HL-60 (cell line): ENCODE measurements around the gene SELENOT.

Experiments
- DNase-seq, 2 experiments: peaks; one replicate each; pipeline ENCODE4 v3.0.0-alpha.2; 2010 to 2020; ENCODE audit warnings: low read depth in 1 of 2, low spot score in 1 of 2
- H3K27ac ChIP-seq: fragments of 250-450 bp; sonication (Bioruptor Pico); replicated peaks from 2 replicates; pipeline ENCODE4 v1.5.1; 2020; ENCODE audit warnings: mild to moderate bottlenecking, moderate library complexity
- H3K27me3 ChIP-seq: fragments of 250-450 bp; sonication (Bioruptor Pico); 2 replicates; pipeline ENCODE4 v1.5.1; 2021; ENCODE audit warnings: mild to moderate bottlenecking, moderate library complexity; ENCODE audit not compliant: insufficient read depth, poor library complexity, severe bottlenecking
- H3K4me3 ChIP-seq: replicated peaks from 2 replicates; pipeline ENCODE4 v1.5.1; 2011; ENCODE audit warnings: mild to moderate bottlenecking, control low read depth, low read length; ENCODE audit not compliant: insufficient read depth
- GABPA ChIP-seq: IDR thresholded peaks from 2 replicates; pipeline ENCODE4 v1.6.1; 2012; ENCODE audit warnings: low read depth
- POLR2AphosphoS5 ChIP-seq: IDR thresholded peaks from 2 replicates; pipeline ENCODE4 v1.6.1; 2012; ENCODE audit warnings: low read depth
- SPI1 ChIP-seq: IDR thresholded peaks from 2 replicates; pipeline ENCODE4 v1.6.1; 2012; ENCODE audit warnings: low read depth, mild to moderate bottlenecking, borderline replicate concordance
- TF ChIP-seq, protein P1 (sequence below): IDR thresholded peaks from one replicate; pipeline ENCODE4 v1.5.1; 2011; ENCODE audit warnings: low read length, control low read depth, inconsistent platforms; ENCODE audit not compliant: insufficient read depth
- TF ChIP-seq, protein P2 (sequence below): IDR thresholded peaks from 2 replicates; pipeline ENCODE4 v1.6.1; 2012; ENCODE audit warnings: low read depth; ENCODE audit not compliant: insufficient replicate concordance

Gene SELENOT

DNA sequence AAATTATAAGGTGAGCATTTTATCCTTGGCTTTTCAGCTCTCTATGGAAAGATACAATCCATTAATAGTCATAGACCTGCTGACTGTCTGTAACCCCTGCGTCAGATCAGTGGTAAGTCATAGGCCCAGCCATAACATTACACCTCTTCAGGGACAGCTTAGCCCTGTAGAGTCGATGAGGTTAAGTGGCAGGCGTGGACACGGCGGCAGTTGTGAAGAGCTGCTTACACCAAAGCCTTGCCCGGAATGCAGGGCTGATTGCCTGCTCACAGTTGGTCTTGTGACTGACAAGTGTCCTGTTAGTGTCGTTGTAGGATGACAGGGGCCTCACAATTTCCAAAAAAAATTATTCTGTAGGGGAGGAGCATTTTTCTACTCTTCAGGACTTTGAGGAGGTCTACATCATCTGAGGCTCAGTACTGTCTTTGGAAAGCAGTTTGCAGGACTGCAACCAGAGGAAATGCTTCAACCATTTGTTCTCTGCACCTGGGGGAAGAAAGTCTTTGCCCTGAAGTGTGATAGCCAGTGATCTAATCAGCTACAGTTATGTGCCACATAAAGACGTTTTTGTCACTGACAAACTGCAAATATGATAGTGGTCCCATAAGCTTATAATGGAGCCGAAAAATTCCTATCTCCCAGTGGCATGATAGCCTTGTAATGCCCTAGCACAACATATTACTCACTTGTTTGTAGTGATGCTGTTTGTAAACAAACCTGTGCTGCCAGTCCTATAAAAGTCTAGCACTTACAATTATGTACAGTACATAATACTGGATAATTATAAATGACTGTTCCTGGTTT lies 14.9 kb upstream of the SELENOT start:
- TF ChIP-seq, protein P1, sequence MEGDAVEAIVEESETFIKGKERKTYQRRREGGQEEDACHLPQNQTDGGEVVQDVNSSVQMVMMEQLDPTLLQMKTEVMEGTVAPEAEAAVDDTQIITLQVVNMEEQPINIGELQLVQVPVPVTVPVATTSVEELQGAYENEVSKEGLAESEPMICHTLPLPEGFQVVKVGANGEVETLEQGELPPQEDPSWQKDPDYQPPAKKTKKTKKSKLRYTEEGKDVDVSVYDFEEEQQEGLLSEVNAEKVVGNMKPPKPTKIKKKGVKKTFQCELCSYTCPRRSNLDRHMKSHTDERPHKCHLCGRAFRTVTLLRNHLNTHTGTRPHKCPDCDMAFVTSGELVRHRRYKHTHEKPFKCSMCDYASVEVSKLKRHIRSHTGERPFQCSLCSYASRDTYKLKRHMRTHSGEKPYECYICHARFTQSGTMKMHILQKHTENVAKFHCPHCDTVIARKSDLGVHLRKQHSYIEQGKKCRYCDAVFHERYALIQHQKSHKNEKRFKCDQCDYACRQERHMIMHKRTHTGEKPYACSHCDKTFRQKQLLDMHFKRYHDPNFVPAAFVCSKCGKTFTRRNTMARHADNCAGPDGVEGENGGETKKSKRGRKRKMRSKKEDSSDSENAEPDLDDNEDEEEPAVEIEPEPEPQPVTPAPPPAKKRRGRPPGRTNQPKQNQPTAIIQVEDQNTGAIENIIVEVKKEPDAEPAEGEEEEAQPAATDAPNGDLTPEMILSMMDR: no peak
- no peak for TF ChIP-seq SPI1
- no peak for TF ChIP-seq POLR2AphosphoS5
- TF ChIP-seq, protein P2, sequence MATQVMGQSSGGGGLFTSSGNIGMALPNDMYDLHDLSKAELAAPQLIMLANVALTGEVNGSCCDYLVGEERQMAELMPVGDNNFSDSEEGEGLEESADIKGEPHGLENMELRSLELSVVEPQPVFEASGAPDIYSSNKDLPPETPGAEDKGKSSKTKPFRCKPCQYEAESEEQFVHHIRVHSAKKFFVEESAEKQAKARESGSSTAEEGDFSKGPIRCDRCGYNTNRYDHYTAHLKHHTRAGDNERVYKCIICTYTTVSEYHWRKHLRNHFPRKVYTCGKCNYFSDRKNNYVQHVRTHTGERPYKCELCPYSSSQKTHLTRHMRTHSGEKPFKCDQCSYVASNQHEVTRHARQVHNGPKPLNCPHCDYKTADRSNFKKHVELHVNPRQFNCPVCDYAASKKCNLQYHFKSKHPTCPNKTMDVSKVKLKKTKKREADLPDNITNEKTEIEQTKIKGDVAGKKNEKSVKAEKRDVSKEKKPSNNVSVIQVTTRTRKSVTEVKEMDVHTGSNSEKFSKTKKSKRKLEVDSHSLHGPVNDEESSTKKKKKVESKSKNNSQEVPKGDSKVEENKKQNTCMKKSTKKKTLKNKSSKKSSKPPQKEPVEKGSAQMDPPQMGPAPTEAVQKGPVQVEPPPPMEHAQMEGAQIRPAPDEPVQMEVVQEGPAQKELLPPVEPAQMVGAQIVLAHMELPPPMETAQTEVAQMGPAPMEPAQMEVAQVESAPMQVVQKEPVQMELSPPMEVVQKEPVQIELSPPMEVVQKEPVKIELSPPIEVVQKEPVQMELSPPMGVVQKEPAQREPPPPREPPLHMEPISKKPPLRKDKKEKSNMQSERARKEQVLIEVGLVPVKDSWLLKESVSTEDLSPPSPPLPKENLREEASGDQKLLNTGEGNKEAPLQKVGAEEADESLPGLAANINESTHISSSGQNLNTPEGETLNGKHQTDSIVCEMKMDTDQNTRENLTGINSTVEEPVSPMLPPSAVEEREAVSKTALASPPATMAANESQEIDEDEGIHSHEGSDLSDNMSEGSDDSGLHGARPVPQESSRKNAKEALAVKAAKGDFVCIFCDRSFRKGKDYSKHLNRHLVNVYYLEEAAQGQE: no peak
- TF ChIP-seq GABPA: no peak
- H3K27me3 ChIP-seq: no peaks in the 10 kb centered on the region
- H3K27ac ChIP-seq: no peak overlapping the region
- no peak overlapping the region for H3K4me3 ChIP-seq
- no peak for DNase-seq

DNA sequence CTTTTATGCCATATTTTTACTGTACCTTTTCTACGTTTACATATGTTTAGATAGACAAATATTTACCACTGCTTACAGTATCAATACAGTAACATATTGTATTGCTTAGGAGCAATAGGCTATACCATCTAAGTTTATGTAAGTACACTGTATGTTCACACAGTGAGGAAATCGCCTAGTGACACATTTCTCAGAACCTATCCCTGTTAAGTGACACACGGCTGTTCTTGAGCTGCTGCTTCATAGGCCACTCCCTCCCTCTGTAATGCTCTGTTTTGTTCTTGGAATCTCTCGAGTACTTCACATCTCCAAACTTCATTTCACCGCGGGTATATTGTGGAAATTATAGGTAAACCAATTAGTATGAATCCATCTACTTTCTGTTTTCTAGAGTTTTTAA lies 13.4 kb upstream of the SELENOT start:
- TF ChIP-seq, protein P2: no peak
- no peak for TF ChIP-seq GABPA
- TF ChIP-seq, protein P1: no peak
- no peak for TF ChIP-seq POLR2AphosphoS5
- TF ChIP-seq SPI1: no peak
- no peak overlapping the region for H3K4me3 ChIP-seq
- H3K27ac ChIP-seq: no peak overlapping the region
- H3K27me3 ChIP-seq: no peaks in the 10 kb centered on the region
- no peak for DNase-seq

DNA sequence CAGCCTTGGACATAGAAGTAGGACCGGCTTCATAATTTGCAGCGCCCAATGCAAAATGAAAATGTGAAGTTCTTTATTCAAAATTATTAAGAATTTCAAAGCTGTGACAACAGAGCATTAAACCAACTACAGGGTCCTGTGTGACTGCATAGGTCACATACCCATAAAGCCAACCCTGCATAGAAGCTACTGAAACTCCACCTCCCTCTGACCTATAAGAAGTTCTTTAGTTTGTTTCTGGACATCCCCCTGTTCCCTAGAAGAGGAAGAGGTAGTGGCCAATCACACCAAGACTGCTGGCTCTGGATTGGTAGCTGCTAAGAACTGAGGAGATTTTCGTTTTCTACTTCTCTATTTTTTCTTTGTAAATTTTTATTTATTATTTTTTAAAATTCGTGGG lies 9.0 kb upstream of the SELENOT start:
- no peak overlapping the region for H3K27ac ChIP-seq
- TF ChIP-seq SPI1: no peak
- TF ChIP-seq, protein P2: no peak
- no peaks in the 10 kb centered on the region for H3K27me3 ChIP-seq
- no peak for DNase-seq
- no peak overlapping the region for H3K4me3 ChIP-seq
